Heart right ventricle (tissue), 16 donors: ENCODE data around the gene GRIA1. TPM values are rescaled to one million over a fixed set of nuclear protein-coding genes. Genes with fewer than 3 reads are reported as not detected.

Experiments
- ATAC-seq, 8 donors: fragments of 200-7000 bp; cut with Tn5 transposase; one replicate each; pipeline ENCODE4 v1.9.1; 2020; ENCODE audit warnings: mild to moderate bottlenecking in 8 of 8, moderate library complexity in 8 of 8, moderate number of reproducible peaks in 1 of 8
- DNase-seq, 2 donors: peaks; one replicate each; pipeline ENCODE4 v3.0.0-alpha.2; 2020
- H3K27ac ChIP-seq, 10 donors: fragments of 200-600 bp; sonication (generic) in 2 of 10; one replicate each; pipeline versions ENCODE4 v1.5.0 to v1.8.0; 2020 to 2022; ENCODE audit warnings: mild to moderate bottlenecking in 3 of 10
- H3K27me3 ChIP-seq, 7 donors: fragments of 200-600 bp; one replicate each; pipeline ENCODE4 v1.8.0; 2021 to 2022; ENCODE audit warnings: mild to moderate bottlenecking in 2 of 7
- H3K36me3 ChIP-seq, 9 donors: fragments of 200-600 bp; sonication (generic) in 1 of 9; one replicate each; pipeline versions ENCODE4 v1.5.0 to v1.8.0; 2020 to 2022; ENCODE audit warnings: mild to moderate bottlenecking in 2 of 9
- H3K4me1 ChIP-seq, 9 donors: fragments of 200-600 bp; sonication (generic) in 1 of 9; one replicate each; pipeline versions ENCODE4 v1.5.0 to v1.8.0; 2020 to 2022; ENCODE audit warnings: mild to moderate bottlenecking in 4 of 9
- H3K4me3 ChIP-seq, 10 donors: fragments of 200-600 bp; sonication (generic) in 2 of 10; one replicate each; pipeline versions ENCODE4 v1.5.0 to v1.8.0; 2020 to 2022; ENCODE audit warnings: mild to moderate bottlenecking in 7 of 10, moderate library complexity in 2 of 10
- H3K9me3 ChIP-seq, 11 donors: fragments of 200-600 bp in 10 of 11; sonication (generic) in 2 of 11; one replicate each; pipeline versions ENCODE4 v1.5.0 to v1.8.0; 2013 to 2022; ENCODE audit warnings: mild to moderate bottlenecking in 2 of 11, control low read depth in 1 of 11, moderate library complexity in 1 of 11
- WGBS, 2 donors: extraction: QIAGEN DNeasy Blood & Tissue Kit; methylation state at CpG; one replicate each; pipeline ENCODE4 v1.1.7; 2013; ENCODE audit warnings: inconsistent platforms in 1 of 2; 5-methylcytosine and 5-hydroxymethylcytosine counted together
- intact Hi-C, 10 donors: fragments of 100-400 bp; cut with DNase I; formaldehyde crosslinking; loops; one replicate each; pipeline versions ENCODE4 v1.11.1 to v1.14.2; 2022
- polyA plus RNA-seq, 2 donors: library from polyadenylated mRNA; stranded (reverse); fragments of 200-250 nt; gene quantifications; one replicate each; pipeline ENCODE4 v1.2.3, GENCODE V29; 2013
- total RNA-seq, 10 donors: library from RNA; stranded (reverse); fragmentation: NEBNext Ultra II Directional in 3 of 10; extraction: Animal tissue kit (Norgen Biotek cat#: 25700) in 3 of 10; gene quantifications; one replicate each; pipeline versions ENCODE4 v1.2.1 to v1.2.4, GENCODE V29; 2021 to 2023
- TF ChIP-seq, protein P1 (sequence below), 9 donors: fragments of 200-600 bp; sonication (generic) in 2 of 9; IDR thresholded peaks; one replicate each; pipeline versions ENCODE4 v1.5.0 to v1.8.0; 2021 to 2022; ENCODE audit warnings: antibody characterized with exemption in 9 of 9, mild to moderate bottlenecking in 5 of 9, moderate library complexity in 1 of 9
- donor health status: Arrhythmogenic right ventricular cardiomyopathy.
- donor health status: ischemic (EF 13 %, LVEDD 7.1; RV severe dilation, severe dysfunction).
- donor health status: healthy with polysubstance abuse.
- donor health status: DM: no; HTN: yes; CAD: no.
- donor health status: DM: no; HTN: no; CAD: no.
- donor health status: ischemic (EF 25% LVEDD 6.9; RV normal size, moderate dysfunction).
- donor health status: ischemic (EF 25% LVEDD 5.7; RV mildly dilated, moderate dysfunction).
- donor health status: healthy.
- donor health status: DM: yes; HTN: yes; CAD: no.
- donor health status: Ischemic cardiomyopathy.
- donor health status: ischemic (EF 35%, LVEDD 5.7; RV mildly dilated, moderate dysfunction).
- donor health status: nonischemic (EF 11% LVEDD 7.7; RV severe dilation, severe dysfunction).
- donor health status: DM: yes; HTN: yes; CAD: no.
- donor health status: PGD.
- donor health status: ischemic (EF 29% LVEDD 5.4; RV normal size, mild dysfunction).
- donor health status: nonischemic (EF 23%, LVEDD 6.1; RV moderate dilation, normal function).

Gene GRIA1
- total and polyA plus RNA-seq, 12 donors, result 0.04 to 0.49 (median 0.23) TPM; not detected in 3

DNA sequence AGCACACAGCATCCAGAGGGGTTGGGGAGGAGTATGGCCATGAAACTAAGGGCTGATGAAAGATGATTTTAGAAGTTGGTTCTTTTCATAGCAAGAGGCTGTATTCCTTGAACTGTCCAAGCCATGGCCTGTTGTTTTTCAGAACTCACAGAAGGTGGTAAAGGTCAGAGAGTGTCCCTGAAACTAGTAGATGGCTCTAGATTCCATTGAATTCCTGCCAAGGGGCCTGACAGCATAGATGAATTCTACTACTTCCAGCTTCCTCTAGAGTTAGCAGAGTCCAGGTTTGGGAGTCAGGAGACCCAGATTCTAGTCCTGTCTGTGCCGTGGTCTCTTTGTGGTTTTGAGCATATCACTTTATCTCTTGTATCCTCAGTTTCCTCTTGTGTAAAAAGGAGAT, 101.6 kb downstream of the GRIA1 start:
- TF ChIP-seq, protein P1, sequence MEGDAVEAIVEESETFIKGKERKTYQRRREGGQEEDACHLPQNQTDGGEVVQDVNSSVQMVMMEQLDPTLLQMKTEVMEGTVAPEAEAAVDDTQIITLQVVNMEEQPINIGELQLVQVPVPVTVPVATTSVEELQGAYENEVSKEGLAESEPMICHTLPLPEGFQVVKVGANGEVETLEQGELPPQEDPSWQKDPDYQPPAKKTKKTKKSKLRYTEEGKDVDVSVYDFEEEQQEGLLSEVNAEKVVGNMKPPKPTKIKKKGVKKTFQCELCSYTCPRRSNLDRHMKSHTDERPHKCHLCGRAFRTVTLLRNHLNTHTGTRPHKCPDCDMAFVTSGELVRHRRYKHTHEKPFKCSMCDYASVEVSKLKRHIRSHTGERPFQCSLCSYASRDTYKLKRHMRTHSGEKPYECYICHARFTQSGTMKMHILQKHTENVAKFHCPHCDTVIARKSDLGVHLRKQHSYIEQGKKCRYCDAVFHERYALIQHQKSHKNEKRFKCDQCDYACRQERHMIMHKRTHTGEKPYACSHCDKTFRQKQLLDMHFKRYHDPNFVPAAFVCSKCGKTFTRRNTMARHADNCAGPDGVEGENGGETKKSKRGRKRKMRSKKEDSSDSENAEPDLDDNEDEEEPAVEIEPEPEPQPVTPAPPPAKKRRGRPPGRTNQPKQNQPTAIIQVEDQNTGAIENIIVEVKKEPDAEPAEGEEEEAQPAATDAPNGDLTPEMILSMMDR (IDR thresholded peaks at IDR 0.05), result no peak
- H3K4me3 ChIP-seq, result no peak overlapping the region
- no peaks in the 10 kb centered on the region for H3K36me3 ChIP-seq
- DNase-seq (no peak), ATAC-seq (no peak)
- no peaks in the 10 kb centered on the region for H3K4me1 ChIP-seq
- intact Hi-C loops, result no loop called here
- H3K27me3 ChIP-seq, result no peaks in the 10 kb centered on the region
- peaks cover 0 to 3% (median 0%) of the 10 kb centered on the region in 11 donors for H3K9me3 ChIP-seq
- H3K27ac ChIP-seq, result no peak overlapping the region
- WGBS, 2 donors, result 67 to 76% methylated on average over 1 of the region's 1 CpG

DNA sequence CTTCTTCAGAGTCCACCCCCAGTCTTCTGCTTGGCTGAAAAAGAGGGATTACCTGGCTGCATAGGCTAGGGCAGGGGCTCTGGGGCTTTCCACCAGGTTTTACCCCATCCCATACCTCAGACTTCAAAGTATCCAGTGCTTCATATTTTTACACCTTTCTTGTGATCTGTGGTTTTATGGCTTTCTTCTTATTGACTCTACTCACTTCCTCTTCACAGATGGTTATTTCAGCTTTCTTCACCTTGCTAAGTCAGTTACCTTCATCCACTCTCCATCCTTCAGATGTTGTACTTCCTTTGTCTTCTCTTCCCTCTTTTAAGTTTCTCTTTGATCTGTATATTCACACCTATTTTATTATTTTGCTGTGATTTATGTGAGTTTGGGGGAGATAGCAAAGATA, 104.3 kb downstream of the GRIA1 start:
- no peak for ATAC-seq
- H3K4me3 ChIP-seq, result no peak overlapping the region
- H3K27me3 ChIP-seq, result no peaks in the 10 kb centered on the region
- intact Hi-C loops, result no loop called here
- no peaks in the 10 kb centered on the region for H3K36me3 ChIP-seq
- no peak for DNase-seq
- H3K27ac ChIP-seq, result no peak overlapping the region
- peaks cover 0 to 3% (median 0%) of the 10 kb centered on the region in 11 donors for H3K9me3 ChIP-seq
- no peaks in the 10 kb centered on the region for H3K4me1 ChIP-seq
- TF ChIP-seq, protein P1 (IDR thresholded peaks at IDR 0.05), result no peak

- no peak for DNase-seq
- Histone ChIP-seq H3K27me3 (no peaks in the 10 kb centered on the region), H3K9me3 (peaks cover 0 to 3% (median 0%) of the 10 kb centered on the region in 11 donors), H3K27ac (no peak overlapping the region), H3K4me1 (no peaks in the 10 kb centered on the region), H3K36me3 (no peaks in the 10 kb centered on the region), H3K4me3 (no peak overlapping the region)
- ATAC-seq, result no peak
- TF ChIP-seq, protein P1 (IDR thresholded peaks at IDR 0.05), result no peak
- intact Hi-C loops, result no loop called here
Observed at GRCh38 chr5:153598099-153598498, 107.6 kb downstream of the GRIA1 start.

GRCh38 chr5:153601377-153601776, 110.9 kb downstream of the GRIA1 start:
- TF ChIP-seq, protein P1 (IDR thresholded peaks at IDR 0.05), result no peak
- 86 to 92% methylated on average over 1 of the region's 1 CpG for WGBS, 2 donors
- Histone ChIP-seq H3K27me3 (no peaks in the 10 kb centered on the region), H3K4me3 (no peak overlapping the region), H3K4me1 (no peaks in the 10 kb centered on the region), H3K27ac (no peak overlapping the region), H3K36me3 (no peaks in the 10 kb centered on the region), H3K9me3 (no peaks in the 10 kb centered on the region)
- intact Hi-C loops, result no loop called here
- ATAC-seq (no peak), DNase-seq (no peak)

DNA sequence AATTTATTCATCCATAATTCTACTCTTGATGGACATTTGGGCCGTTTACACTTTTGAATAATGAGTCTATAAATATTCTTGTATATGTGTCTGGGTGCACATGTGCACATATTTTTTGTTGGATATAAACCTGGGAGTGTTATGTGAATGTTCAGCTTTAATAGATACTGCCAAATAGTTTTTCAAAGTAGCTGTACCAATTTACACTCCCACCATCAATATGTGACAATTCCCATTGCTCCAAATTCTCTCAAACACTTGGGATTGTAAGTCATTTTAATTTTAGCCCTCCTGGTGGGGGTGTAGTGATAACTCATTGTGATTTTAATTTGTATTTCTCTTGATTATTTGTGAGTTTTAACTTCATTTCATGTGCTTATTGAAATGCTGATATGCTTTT, 114.9 kb downstream of the GRIA1 start:
- Histone ChIP-seq H3K36me3 (no peaks in the 10 kb centered on the region), H3K27ac (no peak overlapping the region), H3K9me3 (no peaks in the 10 kb centered on the region), H3K4me3 (no peak overlapping the region), H3K27me3 (no peaks in the 10 kb centered on the region), H3K4me1 (no peaks in the 10 kb centered on the region)
- TF ChIP-seq, protein P1 (IDR thresholded peaks at IDR 0.05), result no peak
- WGBS, 2 donors, result 66 to 70% methylated on average over 1 of the region's 1 CpG
- intact Hi-C loops, result no loop called here
- DNase-seq (no peak), ATAC-seq (no peak)
